GM12878 (cell line): ENCODE measurements around the gene C15orf39. TPM values are rescaled to one million over a fixed set of nuclear protein-coding genes. Genes with fewer than 3 reads are reported as not detected.

Experiments used
- ATAC-seq: fragments of 200-7000 bp; cut with Tn5 transposase; 3 replicates; pipeline ENCODE4 v1.9.1; 2020; ENCODE audit warnings: mild to moderate bottlenecking, moderate library complexity
- BruUV-seq: library from RNA; stranded (reverse); fragments of 400-500 nt; replicated peaks from 2 replicates; lab custom pipeline; 2021; lab: Mats Ljungman, UMichigan
- CTCF ChIA-PET: fragments of 300-600 bp; sonication (Branson Sonifier 250); formaldehyde crosslinking; extraction: SDS; loops from one replicate; lab custom pipeline; 2021; ENCODE audit warnings: inconsistent platforms; lab: Yijun Ruan, JAX
- POLR2A ChIA-PET: fragments of 350-600 bp; formaldehyde crosslinking; extraction: SDS; loops from one replicate; lab custom pipeline; 2021; ENCODE audit warnings: inconsistent platforms; lab: Charles Lee
- RAD21 ChIA-PET: fragments of 300-600 bp; sonication (Branson Sonifier 250); formaldehyde crosslinking; loops from one replicate; lab custom pipeline; 2023; ENCODE audit warnings: antibody characterized with exemption; ENCODE audit not compliant: unreplicated experiment; lab: Charles Lee
- SMC1A ChIA-PET: fragments of 300-600 bp; sonication (Branson Sonifier 250); formaldehyde crosslinking; loops from one replicate; lab custom pipeline; 2023; ENCODE audit not compliant: unreplicated experiment, uncharacterized antibody; lab: Charles Lee
- DNase-seq: peaks from one replicate; pipeline ENCODE4 v3.0.0-alpha.2; 2011; ENCODE audit warnings: low read depth, low spot score
- FAIRE-seq: peaks from 3 replicates; lab custom pipeline; 2011; peaks lifted over from hg19 to GRCh38; lab: Jason Lieb, UNC
- H2AFZ ChIP-seq: 2 replicates; pipeline ENCODE4 v1.6.0; 2011; ENCODE audit warnings: low read depth, low read length, control low read depth; ENCODE audit not compliant: control insufficient read depth
- H3K27ac ChIP-seq: 2 replicates; pipeline ENCODE4 v1.5.1; 2011; ENCODE audit warnings: control low read depth; ENCODE audit not compliant: control insufficient read depth, insufficient read depth
- H3K27me3 ChIP-seq, 2 experiments: replicated peaks in 1 of 2; 2 replicates each; pipeline versions ENCODE4 v1.6.0 to v1.6.1; 2011; ENCODE audit warnings: low read length in 1 of 2; ENCODE audit not compliant: control insufficient read depth in 2 of 2, insufficient read depth in 2 of 2
- H3K36me3 ChIP-seq, 2 experiments: 2 replicates each; pipeline ENCODE4 v1.5.1; 2011; ENCODE audit warnings: low read length in 1 of 2; ENCODE audit not compliant: control insufficient read depth in 2 of 2, insufficient read depth in 2 of 2
- H3K4me1 ChIP-seq: 2 replicates; pipeline ENCODE4 v1.6.1; 2011; ENCODE audit warnings: mild to moderate bottlenecking, low read length, moderate library complexity, mixed read lengths; ENCODE audit not compliant: control insufficient read depth, insufficient read depth
- H3K4me2 ChIP-seq: 2 replicates; pipeline ENCODE4 v1.6.0; 2011; ENCODE audit warnings: control low read depth; ENCODE audit not compliant: control insufficient read depth, insufficient read depth
- H3K4me3 ChIP-seq: fragments of 200-600 bp; sonication (generic); 2 replicates; pipeline ENCODE4 v1.5.1; 2016
- H3K79me2 ChIP-seq: 2 replicates; pipeline ENCODE4 v1.6.0; 2011; ENCODE audit warnings: low read length; ENCODE audit not compliant: control insufficient read depth, insufficient read depth
- H3K9ac ChIP-seq: 2 replicates; pipeline ENCODE4 v1.8.0; 2011; ENCODE audit warnings: low read length, control low read depth, mixed read lengths; ENCODE audit not compliant: control insufficient read depth, insufficient read depth
- H3K9me3 ChIP-seq: replicated peaks from 3 replicates; pipeline ENCODE4 v1.5.1; 2011; ENCODE audit warnings: mild to moderate bottlenecking, low read length; ENCODE audit not compliant: control insufficient read depth, insufficient read depth
- H4K20me1 ChIP-seq: 2 replicates; pipeline ENCODE4 v1.6.0; 2011; ENCODE audit not compliant: control insufficient read depth, insufficient read depth
- CEBPZ ChIP-seq: fragments of 150-350 bp; IDR thresholded peaks from 2 replicates; pipeline ENCODE4 v1.6.1; 2016; ENCODE audit warnings: low read depth, low read length
- CREM ChIP-seq: IDR thresholded peaks from 2 replicates; pipeline ENCODE4 v1.6.1; 2014; ENCODE audit warnings: antibody characterized with exemption, low read depth
- IKZF1 ChIP-seq: fragments of 450-650 bp; conservative IDR thresholded peaks from 2 replicates; pipeline ENCODE4 v1.6.1; 2017; ENCODE audit warnings: antibody characterized with exemption, mild to moderate bottlenecking
- IKZF2 ChIP-seq, 2 experiments: fragments of 450-650 bp; IDR thresholded peaks; 2 replicates each; pipeline ENCODE4 v1.6.1; 2017; ENCODE audit warnings: mild to moderate bottlenecking in 2 of 2, moderate library complexity in 2 of 2
- IRF4 ChIP-seq: IDR thresholded peaks from 2 replicates; pipeline ENCODE4 v1.6.1; 2011; ENCODE audit warnings: low read depth, low read length
- NFXL1 ChIP-seq: fragments of 450-650 bp; IDR thresholded peaks from 2 replicates; pipeline ENCODE4 v1.6.1; 2017; ENCODE audit warnings: antibody characterized with exemption, mild to moderate bottlenecking, borderline replicate concordance
- NFYA ChIP-seq: IDR thresholded peaks from 2 replicates; pipeline ENCODE4 v1.6.1; 2011; ENCODE audit warnings: low read depth, mild to moderate bottlenecking, low read length, improper control_type of control experiment, borderline replicate concordance
- NR2C2 ChIP-seq: IDR thresholded peaks from 2 replicates; pipeline ENCODE4 v1.6.1; 2011; ENCODE audit warnings: borderline replicate concordance, low read depth; ENCODE audit not compliant: control insufficient read depth, insufficient read length
- RAD21 ChIP-seq: IDR thresholded peaks from 2 replicates; pipeline ENCODE4 v1.6.1; 2011; ENCODE audit warnings: mild to moderate bottlenecking, low read depth, low read length, moderate library complexity; ENCODE audit not compliant: insufficient read depth
- SMARCA5 ChIP-seq: fragments of 450-650 bp; IDR thresholded peaks from 2 replicates; pipeline ENCODE4 v1.6.1; 2017; ENCODE audit warnings: mild to moderate bottlenecking
- SMC3 ChIP-seq: IDR thresholded peaks from 2 replicates; pipeline ENCODE4 v1.6.1; 2011; ENCODE audit warnings: low read length, improper control_type of control experiment, borderline replicate concordance
- SRF ChIP-seq, 2 experiments: IDR thresholded peaks; 2 replicates each; pipeline ENCODE4 v1.6.1; 2011; ENCODE audit warnings: low read depth in 2 of 2, low read length in 2 of 2, mild to moderate bottlenecking in 1 of 2, moderate library complexity in 1 of 2
- WGBS: methylation state at CpG from one replicate; pipeline ENCODE4 v1.1.6; 2016; ENCODE audit warnings: low lambda C conversion rate; ENCODE audit not compliant: insufficient replicate concordance, insufficient coverage; ENCODE audit errors: missing lambda C conversion rate; 5-methylcytosine and 5-hydroxymethylcytosine counted together
- in situ Hi-C: fragments of 300-500 bp; cut with MboI; formaldehyde crosslinking; loops from 9 replicates; pipeline ENCODE4 v1.14.3; 2018; ENCODE audit warnings: mixed read lengths
- intact Hi-C: fragments of 100-400 bp; cut with micrococcal nuclease; formaldehyde crosslinking; loops from one replicate; pipeline ENCODE4 v1.14.2; 2022; ENCODE audit not compliant: unreplicated experiment
- polyA plus RNA-seq, 11 experiments: library from polyadenylated mRNA; depleted of rRNA in 4 of 11; unstranded in 6 of 11; stranded (reverse) in 5 of 11; fragments of >200 nt; fragmentation: Nextera tagmentation in 4 of 11; fragmentation: Illumina TruSeq in 1 of 11; extraction: Ambion mirVana in 4 of 11; extraction: Trizol in 1 of 11; gene quantifications; 1 replicate in 1 of 11; 2 replicates in 10 of 11; pipeline versions ENCODE4 v1.2.1 to v1.2.3, GENCODE V29; 2011 to 2016; ENCODE audit warnings: inconsistent platforms in 2 of 11, missing spikeins in 2 of 11, low read depth in 1 of 11
- total RNA-seq, 4 experiments: library from RNA; depleted of rRNA in 3 of 4; stranded (reverse); fragments of >200 nt in 3 of 4; fragmentation: Illumina TruSeq in 1 of 4; extraction: Trizol in 1 of 4; gene quantifications; 2 replicates each; pipeline versions ENCODE4 v1.2.1 to v1.2.3, GENCODE V29; 2013 to 2021
- TF ChIP-seq, protein P1 (sequence below): IDR thresholded peaks from 2 replicates; pipeline ENCODE4 v1.6.1; 2012; ENCODE audit warnings: low read length, inconsistent platforms

Gene C15orf39
- total and polyA plus RNA-seq, 10 of the 15 experiments (the other 5 are each of a cell fraction or from before 2014, with no cell fraction given) = 2.3 to 139 (median 33.0) TPM

DNA sequence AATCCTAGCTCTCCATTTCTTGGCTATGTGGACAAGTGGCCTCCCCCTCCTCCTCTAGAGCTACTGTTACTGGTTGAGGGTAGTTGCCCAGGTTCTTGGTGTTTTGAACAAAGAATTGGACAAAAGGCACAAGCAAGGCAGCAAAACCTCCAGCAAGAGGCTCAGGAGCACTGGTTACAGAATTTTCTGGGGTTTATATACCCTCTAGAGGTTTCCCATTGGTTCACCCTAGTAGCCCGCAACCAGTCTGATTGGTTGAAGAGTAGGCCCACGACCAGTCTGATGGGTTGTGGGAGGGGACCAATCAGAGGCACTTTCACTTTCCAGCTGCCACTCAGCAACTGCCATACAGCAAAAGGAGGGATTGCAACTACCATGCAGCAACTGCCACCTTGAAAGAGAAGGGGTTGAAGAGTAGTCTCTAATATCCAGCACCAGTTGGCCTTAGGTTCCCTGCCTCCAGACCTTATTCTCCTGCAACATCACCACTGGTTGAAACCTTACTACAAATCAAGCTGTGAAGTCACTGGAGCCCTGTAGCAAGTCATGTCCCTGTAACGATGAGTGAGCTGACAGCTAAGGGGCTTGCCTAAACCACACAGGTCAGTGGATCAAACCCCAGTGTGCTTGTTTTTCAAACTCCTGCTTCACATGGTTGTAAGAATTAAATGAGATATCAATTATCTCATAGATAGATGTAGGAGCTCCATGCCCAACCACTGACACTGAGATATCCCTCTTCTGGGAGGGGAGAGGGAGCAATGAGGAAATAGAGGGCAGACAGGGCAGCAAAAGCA lies 2.9 kb upstream of the C15orf39 start (continued):
- TF ChIP-seq, protein P1, sequence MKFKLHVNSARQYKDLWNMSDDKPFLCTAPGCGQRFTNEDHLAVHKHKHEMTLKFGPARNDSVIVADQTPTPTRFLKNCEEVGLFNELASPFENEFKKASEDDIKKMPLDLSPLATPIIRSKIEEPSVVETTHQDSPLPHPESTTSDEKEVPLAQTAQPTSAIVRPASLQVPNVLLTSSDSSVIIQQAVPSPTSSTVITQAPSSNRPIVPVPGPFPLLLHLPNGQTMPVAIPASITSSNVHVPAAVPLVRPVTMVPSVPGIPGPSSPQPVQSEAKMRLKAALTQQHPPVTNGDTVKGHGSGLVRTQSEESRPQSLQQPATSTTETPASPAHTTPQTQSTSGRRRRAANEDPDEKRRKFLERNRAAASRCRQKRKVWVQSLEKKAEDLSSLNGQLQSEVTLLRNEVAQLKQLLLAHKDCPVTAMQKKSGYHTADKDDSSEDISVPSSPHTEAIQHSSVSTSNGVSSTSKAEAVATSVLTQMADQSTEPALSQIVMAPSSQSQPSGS = no peak

GRCh38 chr15:75199357-75199940 lies 2.2 kb upstream of the C15orf39 start:
- DNase-seq = no peak
- Histone ChIP-seq H3K27me3 (no peaks in the 10 kb centered on the region), H3K9ac (peak overlapping the region; percentile 64), H2AFZ (no peak overlapping the region), H3K36me3 (peaks cover 0 to 3% of the 10 kb centered on the region in 2 experiments; a peak in 1 of 4 replicates), H3K4me3 (peak overlapping the region; percentile 61), H4K20me1 (no peaks in the 10 kb centered on the region; the same call in 1 of the 2 replicates), H3K4me1 (peaks cover 38% of the 10 kb centered on the region), H3K4me2 (peak overlapping the region; percentile 99), H3K27ac (peak overlapping the region; percentile 93), H3K79me2 (peaks cover 51% of the 10 kb centered on the region), H3K9me3 (no peaks in the 10 kb centered on the region)
- in situ Hi-C loops = loop anchor here (5.0 kb wide), 1 partner anchor 62 kb away; no protein-coding TSS in a partner anchor
- no TSS peak for BruUV-seq
- intact Hi-C loops = loop anchor here (1.0 kb wide), 1 partner anchor 87 kb away; no protein-coding TSS in a partner anchor
- TF ChIP-seq NFXL1 = peak; percentile 50; the same call in 1 of the 2 replicates
- TF ChIP-seq NFYA = no peak
- TF ChIP-seq RAD21 = no peak
- no peak for TF ChIP-seq NR2C2
- TF ChIP-seq SMC3 = no peak
- no peak for TF ChIP-seq CREM
- peak; percentile 61 to 83 for TF ChIP-seq SRF (IDR thresholded peaks at IDR 0.05; ENCODE audit: low read depth in 2 of 2, low read length in 2 of 2)
- TF ChIP-seq CEBPZ = no peak
- TF ChIP-seq SMARCA5 = peak; percentile 78
- peak in 1 of 2 experiments; percentile 45; a peak in 1 of 4 replicates for TF ChIP-seq IKZF2 (IDR thresholded peaks at IDR 0.05)
- 0 out of 2 replicates have a peak, but pooled peaks have one; percentile 5 for TF ChIP-seq IKZF1
- TF ChIP-seq IRF4 = peak; percentile 36; the same call in 1 of the 2 replicates
- WGBS = 71% methylated on average over 2 of the region's 2 CpGs
- ChIA-PET RAD21 (interaction anchor here (0.8 to 4.4 kb wide), 20 partner anchors 20 to 175 kb away, joined by 3 to 44 read pairs (median 4); partner anchors contain the start of gene PPCDC), CTCF (interaction anchor here (0.8 to 4.2 kb wide), 14 partner anchors 48 to 190 kb away, joined by 3 to 73 read pairs (median 4); partner anchors contain the start of gene PPCDC), SMC1A (interaction anchor here (0.7 to 4.8 kb wide), 24 partner anchors 8 to 176 kb away, joined by 3 to 43 read pairs (median 4); partner anchors contain the start of gene PPCDC), POLR2A (interaction anchor here (0.6 to 4.6 kb wide), 24 partner anchors 15 to 252 kb away, joined by 3 to 55 read pairs (median 6); partner anchors contain the start of genes PPCDC and SIN3A)
- peak; percentile 23 for FAIRE-seq
- peak; percentile 10 for ATAC-seq
